CD14-positive monocyte (primary cell): ENCODE results near the gene CELF2. TPM values are rescaled to one million over a fixed set of nuclear protein-coding genes. Genes with fewer than 3 reads are reported as not detected.
A peak's percentile ranks its signal among the peaks of the same experiment; 100 is the strongest.
"Not testable (repeated sequence)": the region's sequence is repeated elsewhere in the genome, so short reads cannot be mapped to it uniquely, and the experiment has no call there.

Experiments
- DNase-seq, 3 donors: peaks; one replicate each; pipeline ENCODE4 v3.0.0-alpha.2; 2011 to 2022
- H2AFZ ChIP-seq: 2 replicates; pipeline ENCODE4 v1.6.0; 2012; ENCODE audit warnings: mild to moderate bottlenecking, low read depth, low read length, inconsistent platforms; ENCODE audit not compliant: insufficient read depth, poor library complexity, severe bottlenecking
- H3K27ac ChIP-seq, 2 donors: 1 replicate in 1 of 2; 2 replicates in 1 of 2; pipeline ENCODE4 v1.5.1; 2012 to 2013; ENCODE audit warnings: low read length in 2 of 2, control low read depth in 1 of 2, inconsistent platforms in 1 of 2, low read depth in 1 of 2, mild to moderate bottlenecking in 1 of 2
- H3K27me3 ChIP-seq, 2 donors: one replicate each; pipeline versions ENCODE4 v1.6.0 to v1.6.1; 2011 to 2013; ENCODE audit warnings: low read length in 2 of 2; ENCODE audit not compliant: control insufficient read depth in 2 of 2, insufficient read depth in 2 of 2
- H3K36me3 ChIP-seq, 2 donors: replicated peaks in 1 of 2; 1 replicate in 1 of 2; 2 replicates in 1 of 2; pipeline versions ENCODE4 v1.5.1 to v1.6.1; 2012 to 2013; ENCODE audit warnings: low read length in 2 of 2, control low read depth in 1 of 2, inconsistent platforms in 1 of 2, mild to moderate bottlenecking in 1 of 2; ENCODE audit not compliant: insufficient read depth in 2 of 2, control insufficient read depth in 1 of 2
- H3K4me1 ChIP-seq, 2 donors: 1 replicate in 1 of 2; 2 replicates in 1 of 2; pipeline versions ENCODE4 v1.5.1 to v1.6.1; 2012 to 2013; ENCODE audit warnings: low read length in 2 of 2, control low read depth in 1 of 2, inconsistent platforms in 1 of 2, mild to moderate bottlenecking in 1 of 2, moderate library complexity in 1 of 2; ENCODE audit not compliant: insufficient read depth in 2 of 2, control insufficient read depth in 1 of 2
- H3K4me2 ChIP-seq: replicated peaks from 2 replicates; pipeline ENCODE3; 2012; ENCODE audit warnings: low read length, moderate library complexity, mild to moderate bottlenecking; ENCODE audit not compliant: poor library complexity, severe bottlenecking; ENCODE audit errors: extremely low read depth
- H3K4me3 ChIP-seq, 3 experiments: fragments of 200-600 bp in 1 of 3; sonication (generic) in 1 of 3; replicated peaks in 1 of 3; 1 replicate in 2 of 3; 2 replicates in 1 of 3; pipeline ENCODE4 v1.5.1; 2011 to 2013; ENCODE audit warnings: low read length in 3 of 3, mild to moderate bottlenecking in 3 of 3, control low read depth in 2 of 3, low read depth in 2 of 3, inconsistent platforms in 1 of 3, moderate library complexity in 1 of 3
- H3K79me2 ChIP-seq: 2 replicates; pipeline ENCODE4 v1.6.0; 2012; ENCODE audit warnings: mild to moderate bottlenecking, control low read depth, inconsistent platforms, low read length, moderate library complexity; ENCODE audit not compliant: insufficient read depth
- H3K9ac ChIP-seq: 2 replicates; pipeline ENCODE4 v1.6.0; 2017; ENCODE audit warnings: low read length, mild to moderate bottlenecking; ENCODE audit not compliant: insufficient read depth, poor library complexity, severe bottlenecking
- H3K9me3 ChIP-seq, 2 donors: replicated peaks in 1 of 2; 1 replicate in 1 of 2; 2 replicates in 1 of 2; pipeline versions ENCODE4 v1.5.1 to v1.6.1; 2012 to 2013; ENCODE audit warnings: low read length in 2 of 2, control low read depth in 1 of 2; ENCODE audit not compliant: control insufficient read depth in 1 of 2, insufficient read depth in 1 of 2
- H4K20me1 ChIP-seq: 2 replicates; pipeline ENCODE4 v1.6.0; 2012; ENCODE audit warnings: mild to moderate bottlenecking, low read length, control low read depth, moderate library complexity; ENCODE audit not compliant: insufficient read depth
- H3K27ac Mint-ChIP-seq, 7 donors: one replicate each; pipeline ENCODE4 v1.8.0; 2020; ENCODE audit warnings: mild to moderate bottlenecking in 7 of 7, mixed read lengths in 7 of 7, moderate library complexity in 6 of 7, inconsistent platforms in 2 of 7
- H3K27me3 Mint-ChIP-seq, 3 donors: one replicate each; pipeline ENCODE4 v1.8.0; 2021 to 2022; ENCODE audit warnings: low read depth in 3 of 3, mild to moderate bottlenecking in 3 of 3, mixed read lengths in 3 of 3, moderate library complexity in 3 of 3, inconsistent platforms in 1 of 3
- H3K36me3 Mint-ChIP-seq, 2 donors: one replicate each; pipeline ENCODE4 v1.8.0; 2020; ENCODE audit warnings: mixed read lengths in 2 of 2, inconsistent platforms in 1 of 2, mild to moderate bottlenecking in 1 of 2
- H3K4me1 Mint-ChIP-seq: one replicate; pipeline ENCODE4 v1.8.0; 2020; ENCODE audit warnings: mild to moderate bottlenecking, mixed read lengths
- H3K4me3 Mint-ChIP-seq, 2 donors: one replicate each; pipeline ENCODE4 v1.8.0; 2020; ENCODE audit warnings: mild to moderate bottlenecking in 2 of 2, mixed read lengths in 2 of 2, moderate library complexity in 1 of 2
- H3K9me3 Mint-ChIP-seq, 7 donors: one replicate each; pipeline ENCODE4 v1.8.0; 2020 to 2022; ENCODE audit warnings: mixed read lengths in 7 of 7, mild to moderate bottlenecking in 6 of 7, moderate library complexity in 6 of 7, inconsistent platforms in 2 of 7
- WGBS: methylation state at CpG from one replicate; pipeline ENCODE4 v1.1.5; 2013; ENCODE audit warnings: missing lambda C conversion rate; ENCODE audit not compliant: insufficient coverage; 5-methylcytosine and 5-hydroxymethylcytosine counted together
- intact Hi-C, 2 donors: fragments of 100-400 bp; cut with micrococcal nuclease; formaldehyde crosslinking; loops; one replicate each; pipeline versions ENCODE4 v1.15.0 to v1.15.1; 2023
- polyA plus RNA-seq, 3 donors: library from polyadenylated mRNA; depleted of rRNA in 1 of 3; unstranded in 2 of 3; stranded (reverse) in 1 of 3; fragments of 300-500 nt in 2 of 3; fragments of >200 nt in 1 of 3; fragmentation: Illumina TruSeq in 2 of 3; gene quantifications; 1 replicate in 2 of 3; 2 replicates in 1 of 3; pipeline ENCODE4 v1.2.3, GENCODE V29; 2012 to 2021
- TF ChIP-seq, protein P1 (sequence below): fragments of 200-600 bp; IDR thresholded peaks from one replicate; pipeline ENCODE4 v1.8.0; 2022; ENCODE audit warnings: antibody characterized with exemption, mild to moderate bottlenecking

The CELF2 gene
- polyA plus RNA-seq, 3 donors: 53.5 to 93.3 (median 80.5) TPM

DNA sequence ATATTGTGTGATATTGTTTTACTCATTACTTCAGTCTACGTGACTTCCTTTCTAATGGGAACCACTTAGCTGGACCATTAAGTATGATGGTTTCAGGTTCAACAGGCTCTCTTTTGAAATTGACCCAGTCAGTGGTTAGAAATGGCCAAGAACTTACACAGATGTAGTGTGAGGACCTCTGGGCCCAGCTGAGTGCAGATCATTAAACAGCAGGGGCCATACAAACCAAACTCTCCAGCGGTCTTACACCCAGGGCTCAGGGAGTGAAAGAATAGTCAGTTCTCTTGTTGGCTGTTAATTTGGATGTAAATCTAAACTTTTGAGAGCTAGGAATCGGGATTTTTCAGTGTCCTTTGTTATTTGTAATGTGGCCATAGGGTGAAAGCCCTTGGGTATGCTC, 107.3 kb downstream of the CELF2 start:
- no peaks in the 10 kb centered on the region for H4K20me1 ChIP-seq
- H3K27ac Mint-ChIP-seq: peak overlapping the region in 1 of 7 donors; percentile 70

DNA sequence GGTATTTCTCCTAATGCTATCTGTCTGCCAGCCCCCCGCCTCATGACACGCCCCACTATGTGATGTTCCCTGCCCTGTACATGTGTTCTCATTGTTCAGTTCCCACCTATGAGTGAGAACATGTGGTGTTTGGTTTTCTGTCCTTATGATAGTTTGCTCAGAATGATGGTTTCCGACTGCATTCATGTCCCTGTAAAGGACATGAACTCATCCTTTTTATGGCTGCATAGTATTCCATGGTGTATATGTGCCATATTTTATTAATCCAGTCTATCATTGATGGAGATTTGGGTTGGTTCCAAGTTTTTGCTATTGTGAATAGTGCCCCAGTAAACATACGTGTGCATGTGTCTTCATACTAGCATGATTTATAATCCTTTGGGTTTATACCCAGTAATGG, 109.3 kb downstream of the CELF2 start:
- not testable (repeated sequence) for H3K27me3 Mint-ChIP-seq

More for the DNA sequence above, 107.3 kb downstream of the CELF2 start:
- no peaks in the 10 kb centered on the region for H3K36me3 Mint-ChIP-seq
- WGBS: 100% methylated on average over 2 of the region's 3 CpGs
- peaks cover 0 to 8% (median 2%) of the 10 kb centered on the region in 7 donors for H3K9me3 Mint-ChIP-seq
- H3K4me1 ChIP-seq: no peaks in the 10 kb centered on the region
- H3K4me3 Mint-ChIP-seq: no peak overlapping the region
- peaks cover 3 to 5% (median 4%) of the 10 kb centered on the region in 3 donors for H3K27me3 Mint-ChIP-seq
- no peaks in the 10 kb centered on the region for H3K79me2 ChIP-seq
- DNase-seq: no peak
- no peaks in the 10 kb centered on the region for H3K9me3 ChIP-seq
- H2AFZ ChIP-seq: no peak overlapping the region
- intact Hi-C loops: no loop called here
- no peaks in the 10 kb centered on the region for H3K36me3 ChIP-seq
- no peaks in the 10 kb centered on the region for H3K4me1 Mint-ChIP-seq
- TF ChIP-seq, protein P1, sequence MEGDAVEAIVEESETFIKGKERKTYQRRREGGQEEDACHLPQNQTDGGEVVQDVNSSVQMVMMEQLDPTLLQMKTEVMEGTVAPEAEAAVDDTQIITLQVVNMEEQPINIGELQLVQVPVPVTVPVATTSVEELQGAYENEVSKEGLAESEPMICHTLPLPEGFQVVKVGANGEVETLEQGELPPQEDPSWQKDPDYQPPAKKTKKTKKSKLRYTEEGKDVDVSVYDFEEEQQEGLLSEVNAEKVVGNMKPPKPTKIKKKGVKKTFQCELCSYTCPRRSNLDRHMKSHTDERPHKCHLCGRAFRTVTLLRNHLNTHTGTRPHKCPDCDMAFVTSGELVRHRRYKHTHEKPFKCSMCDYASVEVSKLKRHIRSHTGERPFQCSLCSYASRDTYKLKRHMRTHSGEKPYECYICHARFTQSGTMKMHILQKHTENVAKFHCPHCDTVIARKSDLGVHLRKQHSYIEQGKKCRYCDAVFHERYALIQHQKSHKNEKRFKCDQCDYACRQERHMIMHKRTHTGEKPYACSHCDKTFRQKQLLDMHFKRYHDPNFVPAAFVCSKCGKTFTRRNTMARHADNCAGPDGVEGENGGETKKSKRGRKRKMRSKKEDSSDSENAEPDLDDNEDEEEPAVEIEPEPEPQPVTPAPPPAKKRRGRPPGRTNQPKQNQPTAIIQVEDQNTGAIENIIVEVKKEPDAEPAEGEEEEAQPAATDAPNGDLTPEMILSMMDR: no peak
- no peak overlapping the region for H3K27ac ChIP-seq
- H3K4me2 ChIP-seq: no peak overlapping the region
- no peak overlapping the region for H3K4me3 ChIP-seq
- H3K27me3 ChIP-seq: no peaks in the 10 kb centered on the region
- no peak overlapping the region for H3K9ac ChIP-seq

More for the DNA sequence above, 109.3 kb downstream of the CELF2 start:
- H3K4me1 ChIP-seq, H3K4me3 Mint-ChIP-seq, H4K20me1 ChIP-seq, H3K9me3 ChIP-seq, H3K36me3 ChIP-seq, H3K36me3 Mint-ChIP-seq, H3K4me2 ChIP-seq, H3K27me3 ChIP-seq, H3K79me2 ChIP-seq, DNase-seq, intact Hi-C loops, H3K4me3 ChIP-seq, H3K27ac ChIP-seq, H2AFZ ChIP-seq, H3K27ac Mint-ChIP-seq, H3K4me1 Mint-ChIP-seq, H3K9ac ChIP-seq, H3K9me3 Mint-ChIP-seq: not testable (repeated sequence)
- WGBS: 100% methylated on average over 1 of the region's 4 CpGs
